DND-41 (cell line): ENCODE results near the gene SRL.

ENCODE experiments used
- EZH2 ChIP-seq: IDR thresholded peaks from 3 replicates; pipeline ENCODE4 v1.6.1; 2012; ENCODE audit warnings: borderline replicate concordance, low read depth, mild to moderate bottlenecking, moderate library complexity, low read length, inconsistent platforms; ENCODE audit not compliant: severe bottlenecking
- TF ChIP-seq, protein P1 (sequence below): IDR thresholded peaks from 2 replicates; pipeline ENCODE4 v1.5.1; 2012; ENCODE audit warnings: borderline replicate concordance, low read length, moderate library complexity, mild to moderate bottlenecking; ENCODE audit not compliant: poor library complexity, severe bottlenecking; ENCODE audit errors: extremely low read depth

DNA sequence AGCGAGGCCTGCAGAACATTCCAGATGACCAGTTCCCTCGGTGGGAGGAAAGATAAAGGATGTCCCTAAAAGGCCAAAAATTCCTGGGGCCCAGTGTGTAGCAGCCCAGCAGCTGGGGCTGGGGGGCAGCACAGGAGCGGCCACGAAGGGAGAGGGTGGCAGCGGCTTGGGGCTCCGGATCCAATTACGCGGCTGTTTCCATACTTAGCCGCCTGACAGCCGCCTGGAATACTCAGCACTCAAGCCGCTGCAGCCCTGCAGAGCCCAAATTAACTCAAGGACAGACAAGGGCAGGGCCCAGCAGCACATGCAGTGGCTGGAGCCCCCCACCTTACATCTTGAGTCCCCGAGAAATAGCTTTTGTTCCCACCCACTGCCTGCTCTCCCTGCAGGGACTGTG lies 1.3 kb downstream of the SRL start:
- TF ChIP-seq, protein P1, sequence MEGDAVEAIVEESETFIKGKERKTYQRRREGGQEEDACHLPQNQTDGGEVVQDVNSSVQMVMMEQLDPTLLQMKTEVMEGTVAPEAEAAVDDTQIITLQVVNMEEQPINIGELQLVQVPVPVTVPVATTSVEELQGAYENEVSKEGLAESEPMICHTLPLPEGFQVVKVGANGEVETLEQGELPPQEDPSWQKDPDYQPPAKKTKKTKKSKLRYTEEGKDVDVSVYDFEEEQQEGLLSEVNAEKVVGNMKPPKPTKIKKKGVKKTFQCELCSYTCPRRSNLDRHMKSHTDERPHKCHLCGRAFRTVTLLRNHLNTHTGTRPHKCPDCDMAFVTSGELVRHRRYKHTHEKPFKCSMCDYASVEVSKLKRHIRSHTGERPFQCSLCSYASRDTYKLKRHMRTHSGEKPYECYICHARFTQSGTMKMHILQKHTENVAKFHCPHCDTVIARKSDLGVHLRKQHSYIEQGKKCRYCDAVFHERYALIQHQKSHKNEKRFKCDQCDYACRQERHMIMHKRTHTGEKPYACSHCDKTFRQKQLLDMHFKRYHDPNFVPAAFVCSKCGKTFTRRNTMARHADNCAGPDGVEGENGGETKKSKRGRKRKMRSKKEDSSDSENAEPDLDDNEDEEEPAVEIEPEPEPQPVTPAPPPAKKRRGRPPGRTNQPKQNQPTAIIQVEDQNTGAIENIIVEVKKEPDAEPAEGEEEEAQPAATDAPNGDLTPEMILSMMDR: no peak
- no peak for TF ChIP-seq EZH2
